GM12892 (cell line): ENCODE measurements around the gene PYCR2.

ENCODE experiments used
- POLR2A ChIP-seq: IDR thresholded peaks from 2 replicates; pipeline ENCODE4 v1.6.1; 2011; ENCODE audit warnings: low read depth, low read length, control low read depth
- POLR2AphosphoS5 ChIP-seq: IDR thresholded peaks from 2 replicates; pipeline ENCODE4 v1.6.1; 2011; ENCODE audit warnings: low read depth, low read length, control low read depth
- TAF1 ChIP-seq: IDR thresholded peaks from 2 replicates; pipeline ENCODE4 v1.6.1; 2011; ENCODE audit warnings: low read depth, mild to moderate bottlenecking, control low read depth, low read length, borderline replicate concordance

GRCh38 chr1:225930566-225930965, 6.5 kb upstream of the PYCR2 start:
- TF ChIP-seq POLR2A (no peak), POLR2AphosphoS5 (no peak), TAF1 (no peak)
